Testis (tissue), 2 donors: ENCODE measurements around the gene MSANTD4.

Source experiments
- POLR2A ChIP-seq: fragments of 450-650 bp; IDR thresholded peaks from one replicate; pipeline ENCODE4 v1.6.1; 2017; ENCODE audit warnings: antibody characterized with exemption, mild to moderate bottlenecking, moderate library complexity
- TF ChIP-seq, protein P1 (sequence below), 3 experiments: fragments of 450-650 bp in 2 of 3; fragments of 200-600 bp in 1 of 3; sonication (generic) in 1 of 3; IDR thresholded peaks; one replicate each; pipeline ENCODE4 v1.5.1; 2016 to 2019; ENCODE audit warnings: antibody characterized with exemption in 3 of 3, mild to moderate bottlenecking in 2 of 3, moderate library complexity in 1 of 3

DNA sequence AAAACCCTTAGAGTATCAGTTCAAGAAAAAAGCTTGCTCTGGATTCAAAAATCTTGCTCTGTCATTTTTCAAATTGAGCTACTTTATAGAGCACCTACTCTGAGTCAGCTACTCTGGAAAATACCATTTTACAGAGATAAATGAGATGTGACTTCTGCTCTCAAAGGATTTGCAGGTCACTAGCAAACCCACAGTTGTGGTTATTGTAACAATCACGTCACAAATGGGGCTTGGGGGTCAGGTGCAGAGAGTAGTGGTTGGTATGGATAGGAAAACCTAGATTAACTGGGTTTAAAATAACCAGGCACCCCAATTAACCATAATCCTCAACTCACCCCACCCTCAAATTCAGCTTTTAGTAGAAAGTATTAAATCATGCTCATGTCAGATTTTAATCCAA lies 52.3 kb downstream of the MSANTD4 start:
- TF ChIP-seq POLR2A: no peak
- TF ChIP-seq, protein P1, sequence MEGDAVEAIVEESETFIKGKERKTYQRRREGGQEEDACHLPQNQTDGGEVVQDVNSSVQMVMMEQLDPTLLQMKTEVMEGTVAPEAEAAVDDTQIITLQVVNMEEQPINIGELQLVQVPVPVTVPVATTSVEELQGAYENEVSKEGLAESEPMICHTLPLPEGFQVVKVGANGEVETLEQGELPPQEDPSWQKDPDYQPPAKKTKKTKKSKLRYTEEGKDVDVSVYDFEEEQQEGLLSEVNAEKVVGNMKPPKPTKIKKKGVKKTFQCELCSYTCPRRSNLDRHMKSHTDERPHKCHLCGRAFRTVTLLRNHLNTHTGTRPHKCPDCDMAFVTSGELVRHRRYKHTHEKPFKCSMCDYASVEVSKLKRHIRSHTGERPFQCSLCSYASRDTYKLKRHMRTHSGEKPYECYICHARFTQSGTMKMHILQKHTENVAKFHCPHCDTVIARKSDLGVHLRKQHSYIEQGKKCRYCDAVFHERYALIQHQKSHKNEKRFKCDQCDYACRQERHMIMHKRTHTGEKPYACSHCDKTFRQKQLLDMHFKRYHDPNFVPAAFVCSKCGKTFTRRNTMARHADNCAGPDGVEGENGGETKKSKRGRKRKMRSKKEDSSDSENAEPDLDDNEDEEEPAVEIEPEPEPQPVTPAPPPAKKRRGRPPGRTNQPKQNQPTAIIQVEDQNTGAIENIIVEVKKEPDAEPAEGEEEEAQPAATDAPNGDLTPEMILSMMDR (IDR thresholded peaks at IDR 0.05): no peak
